ENCODE results near the gene KCNMA1.

The KCNMA1 gene

DNA sequence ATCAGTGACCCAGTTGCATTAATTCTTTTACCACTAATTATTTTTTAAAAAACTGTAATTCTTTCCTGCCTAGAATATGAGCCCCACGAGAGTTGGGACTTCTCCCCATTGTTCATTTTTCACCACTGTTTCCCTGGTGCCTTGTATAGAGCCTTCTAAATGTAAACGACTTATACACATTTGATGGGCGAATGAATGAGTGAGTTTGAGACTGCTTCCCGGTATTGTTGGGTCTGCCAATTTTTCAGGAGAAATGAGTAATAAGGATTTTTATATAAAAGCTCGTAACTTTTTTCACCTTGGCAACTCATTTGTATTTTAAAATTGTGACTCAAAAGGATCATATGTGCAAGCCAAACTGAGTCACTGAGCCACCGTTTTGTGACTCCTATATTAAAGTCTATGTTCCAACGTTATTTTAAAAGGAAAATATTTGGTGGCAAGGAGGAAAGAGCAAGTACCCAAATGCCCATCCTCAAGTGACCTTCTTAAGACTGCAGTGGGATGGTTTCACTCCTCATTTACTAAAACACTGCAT, 621.3 kb downstream of the KCNMA1 start:
- TF ChIP-seq RAD21 (IDR thresholded peaks at IDR 0.05; ENCODE audit: low read depth) = no peak

- TF ChIP-seq, protein P1, sequence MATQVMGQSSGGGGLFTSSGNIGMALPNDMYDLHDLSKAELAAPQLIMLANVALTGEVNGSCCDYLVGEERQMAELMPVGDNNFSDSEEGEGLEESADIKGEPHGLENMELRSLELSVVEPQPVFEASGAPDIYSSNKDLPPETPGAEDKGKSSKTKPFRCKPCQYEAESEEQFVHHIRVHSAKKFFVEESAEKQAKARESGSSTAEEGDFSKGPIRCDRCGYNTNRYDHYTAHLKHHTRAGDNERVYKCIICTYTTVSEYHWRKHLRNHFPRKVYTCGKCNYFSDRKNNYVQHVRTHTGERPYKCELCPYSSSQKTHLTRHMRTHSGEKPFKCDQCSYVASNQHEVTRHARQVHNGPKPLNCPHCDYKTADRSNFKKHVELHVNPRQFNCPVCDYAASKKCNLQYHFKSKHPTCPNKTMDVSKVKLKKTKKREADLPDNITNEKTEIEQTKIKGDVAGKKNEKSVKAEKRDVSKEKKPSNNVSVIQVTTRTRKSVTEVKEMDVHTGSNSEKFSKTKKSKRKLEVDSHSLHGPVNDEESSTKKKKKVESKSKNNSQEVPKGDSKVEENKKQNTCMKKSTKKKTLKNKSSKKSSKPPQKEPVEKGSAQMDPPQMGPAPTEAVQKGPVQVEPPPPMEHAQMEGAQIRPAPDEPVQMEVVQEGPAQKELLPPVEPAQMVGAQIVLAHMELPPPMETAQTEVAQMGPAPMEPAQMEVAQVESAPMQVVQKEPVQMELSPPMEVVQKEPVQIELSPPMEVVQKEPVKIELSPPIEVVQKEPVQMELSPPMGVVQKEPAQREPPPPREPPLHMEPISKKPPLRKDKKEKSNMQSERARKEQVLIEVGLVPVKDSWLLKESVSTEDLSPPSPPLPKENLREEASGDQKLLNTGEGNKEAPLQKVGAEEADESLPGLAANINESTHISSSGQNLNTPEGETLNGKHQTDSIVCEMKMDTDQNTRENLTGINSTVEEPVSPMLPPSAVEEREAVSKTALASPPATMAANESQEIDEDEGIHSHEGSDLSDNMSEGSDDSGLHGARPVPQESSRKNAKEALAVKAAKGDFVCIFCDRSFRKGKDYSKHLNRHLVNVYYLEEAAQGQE (IDR thresholded peaks at IDR 0.05; ENCODE audit: low read depth) = no peak
- no peak for TF ChIP-seq NFIC (IDR thresholded peaks at IDR 0.05)
- no peak for TF ChIP-seq CREB1 (IDR thresholded peaks at IDR 0.05; ENCODE audit: low read depth)
- no peak for TF ChIP-seq YY1 (IDR thresholded peaks at IDR 0.05; ENCODE audit: low read depth)
- no peak for TF ChIP-seq TCF12 (IDR thresholded peaks at IDR 0.05; ENCODE audit: low read depth)
- TF ChIP-seq FOXM1 (IDR thresholded peaks at IDR 0.05; ENCODE audit: borderline replicate concordance, low read depth) = no peak
- no peak for TF ChIP-seq MAX (IDR thresholded peaks at IDR 0.05)
- no peak for TF ChIP-seq RAD21 (IDR thresholded peaks at IDR 0.05; ENCODE audit: low read depth)
- TF ChIP-seq USF1 (IDR thresholded peaks at IDR 0.05) = no peak
- no peak for TF ChIP-seq EP300 (IDR thresholded peaks at IDR 0.05; ENCODE audit: borderline replicate concordance)
- TF ChIP-seq TEAD4 (IDR thresholded peaks at IDR 0.05) = no peak
- TF ChIP-seq CEBPB (IDR thresholded peaks at IDR 0.05) = no peak
- TF ChIP-seq TAF1 (IDR thresholded peaks at IDR 0.05; ENCODE audit: low read depth) = no peak
- TF ChIP-seq ZBTB7A (IDR thresholded peaks at IDR 0.05; ENCODE audit: low read depth) = no peak
- no peak for TF ChIP-seq EGR1 (IDR thresholded peaks at IDR 0.05)
These were observed 622.2 kb downstream of the KCNMA1 start for GRCh38 chr10:77015360-77015759.

DNA sequence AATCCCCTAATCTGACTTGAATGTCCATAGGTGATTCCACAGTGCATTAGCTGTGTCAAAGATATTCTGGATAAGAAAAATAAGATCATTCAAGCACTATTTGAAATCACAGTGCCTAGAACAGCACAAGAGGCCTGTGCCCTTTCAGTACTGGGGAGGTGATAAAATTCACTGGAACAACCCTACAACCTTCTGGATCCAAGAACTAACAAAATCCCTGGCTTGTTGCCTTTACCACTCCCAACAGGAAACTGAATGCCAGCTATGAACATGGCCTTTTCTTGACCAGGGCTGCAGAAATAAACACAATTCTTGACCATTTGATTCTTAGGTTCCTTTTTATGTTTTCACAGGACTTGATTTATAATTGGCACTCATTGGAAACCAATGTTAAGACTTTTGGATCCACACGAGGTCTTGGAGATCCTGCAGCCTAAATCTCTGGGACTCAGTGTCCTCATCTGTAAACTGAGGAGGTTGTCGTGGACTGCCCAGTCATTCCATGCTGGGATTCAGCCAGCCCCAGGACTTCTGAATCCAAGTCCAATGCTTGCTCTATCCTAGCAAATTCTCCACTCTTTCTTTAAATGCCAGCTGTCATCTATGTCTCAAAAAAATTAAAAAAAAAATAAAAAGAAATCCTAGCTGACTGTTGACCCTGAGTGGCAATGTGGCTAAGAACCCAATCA, 624.7 kb downstream of the KCNMA1 start:
- TF ChIP-seq EGR1 (IDR thresholded peaks at IDR 0.05) = no peak

DNA sequence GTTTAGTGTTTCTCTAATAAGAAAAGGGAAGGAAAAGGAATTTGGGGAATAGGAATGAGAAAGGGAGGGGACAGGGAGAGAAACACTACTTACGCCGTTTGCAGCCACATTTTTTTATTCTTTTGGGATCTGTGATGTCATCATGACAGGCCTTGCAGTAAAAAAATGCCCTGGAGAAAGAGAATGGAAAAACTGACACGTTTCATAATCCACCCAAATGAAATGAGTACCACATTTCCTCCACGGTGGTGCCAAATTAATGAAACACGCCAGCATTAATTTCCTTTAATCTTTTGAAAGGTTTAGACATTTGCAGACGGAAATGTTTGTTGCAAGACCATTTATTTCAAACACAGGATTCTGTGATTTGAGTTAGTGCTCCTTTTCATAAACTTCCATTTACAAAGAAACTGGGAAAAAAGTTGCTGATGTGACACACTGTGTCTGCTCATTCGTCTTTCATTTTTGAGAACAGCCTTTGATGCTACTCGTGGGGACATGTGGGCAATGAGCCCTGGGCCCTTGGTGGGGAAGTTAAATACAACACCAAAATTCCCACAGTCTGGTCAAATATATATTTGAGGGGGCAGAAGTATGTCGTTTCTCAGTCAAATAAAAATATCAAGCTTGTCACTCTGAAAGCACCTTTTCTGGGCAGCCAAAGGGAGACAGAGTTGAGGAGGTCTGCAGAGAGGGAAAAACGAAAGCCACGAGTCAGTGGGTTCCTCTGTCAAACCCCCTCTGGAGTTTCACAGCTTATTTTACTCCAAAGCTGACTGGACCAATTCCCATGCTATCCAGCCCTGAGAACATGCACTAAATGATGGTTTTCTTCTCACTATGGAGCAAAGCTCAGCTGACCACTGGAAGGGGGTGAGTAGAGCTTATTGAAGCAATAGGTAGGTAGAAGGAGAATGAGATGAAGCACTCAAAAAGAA, 625.5 kb downstream of the KCNMA1 start:
- TF ChIP-seq FOXM1 (IDR thresholded peaks at IDR 0.05; ENCODE audit: borderline replicate concordance, low read depth) (no peak), TCF12 (IDR thresholded peaks at IDR 0.05; ENCODE audit: low read depth) (no peak), YY1 (IDR thresholded peaks at IDR 0.05; ENCODE audit: low read depth) (no peak), TAF1 (IDR thresholded peaks at IDR 0.05; ENCODE audit: low read depth) (no peak), CREB1 (IDR thresholded peaks at IDR 0.05; ENCODE audit: low read depth) (no peak), EP300 (IDR thresholded peaks at IDR 0.05; ENCODE audit: borderline replicate concordance) (no peak)

- TF ChIP-seq MAX (IDR thresholded peaks at IDR 0.05) (no peak), NFIC (IDR thresholded peaks at IDR 0.05) (no peak), CEBPB (IDR thresholded peaks at IDR 0.05) (no peak), RAD21 (IDR thresholded peaks at IDR 0.05; ENCODE audit: low read depth) (no peak), CREB1 (IDR thresholded peaks at IDR 0.05; ENCODE audit: low read depth) (no peak), TEAD4 (IDR thresholded peaks at IDR 0.05) (no peak), FOXM1 (IDR thresholded peaks at IDR 0.05; ENCODE audit: borderline replicate concordance, low read depth) (no peak), EGR1 (IDR thresholded peaks at IDR 0.05) (no peak), ZBTB7A (IDR thresholded peaks at IDR 0.05; ENCODE audit: low read depth) (no peak), YY1 (IDR thresholded peaks at IDR 0.05; ENCODE audit: low read depth) (no peak), TAF1 (IDR thresholded peaks at IDR 0.05; ENCODE audit: low read depth) (no peak), USF1 (IDR thresholded peaks at IDR 0.05) (no peak), EP300 (IDR thresholded peaks at IDR 0.05; ENCODE audit: borderline replicate concordance) (no peak), TCF12 (IDR thresholded peaks at IDR 0.05; ENCODE audit: low read depth) (no peak)
- TF ChIP-seq, protein P1 (IDR thresholded peaks at IDR 0.05; ENCODE audit: low read depth) = no peak
These were observed 627.2 kb downstream of the KCNMA1 start for GRCh38 chr10:77010430-77010829.

All from Ishikawa (cell line).